Osteoblast (primary cell): ENCODE data around the gene SLBP. TPM values are rescaled to one million over a fixed set of nuclear protein-coding genes. Genes with fewer than 3 reads are reported as not detected.

Source experiments
- DNase-seq: peaks from one replicate; pipeline ENCODE4 v3.0.0; 2011; ENCODE audit warnings: low spot score, mixed read lengths; ENCODE audit not compliant: insufficient read length; ENCODE audit errors: missing footprints
- H2AFZ ChIP-seq: 2 replicates; pipeline ENCODE4 v1.6.0; 2011; ENCODE audit warnings: mild to moderate bottlenecking, low read length
- H3K27ac ChIP-seq: 2 replicates; pipeline ENCODE4 v1.5.1; 2011; ENCODE audit warnings: mild to moderate bottlenecking, low read depth, low read length, moderate library complexity
- H3K27me3 ChIP-seq: 2 replicates; pipeline ENCODE4 v1.6.0; 2012; ENCODE audit warnings: mild to moderate bottlenecking, control low read depth, inconsistent platforms, low read length, moderate library complexity; ENCODE audit not compliant: insufficient read depth
- H3K36me3 ChIP-seq: 2 replicates; pipeline ENCODE4 v1.5.1; 2011; ENCODE audit warnings: mild to moderate bottlenecking, low read length, control low read depth, moderate library complexity; ENCODE audit not compliant: insufficient read depth
- H3K4me1 ChIP-seq: 2 replicates; pipeline ENCODE4 v1.5.1; 2011; ENCODE audit warnings: mild to moderate bottlenecking, low read length, control low read depth, moderate library complexity; ENCODE audit not compliant: insufficient read depth
- H3K4me2 ChIP-seq: 2 replicates; pipeline ENCODE4 v1.6.0; 2011; ENCODE audit warnings: mild to moderate bottlenecking, low read length; ENCODE audit not compliant: insufficient read depth
- H3K4me3 ChIP-seq: fragments of 200-600 bp; sonication (generic); 3 replicates; pipeline ENCODE4 v1.5.1; 2012; ENCODE audit warnings: mild to moderate bottlenecking, low read length, inconsistent platforms; ENCODE audit not compliant: insufficient read depth
- H3K79me2 ChIP-seq: 2 replicates; pipeline ENCODE4 v1.6.0; 2012; ENCODE audit warnings: mild to moderate bottlenecking, low read length, control low read depth, inconsistent platforms; ENCODE audit not compliant: insufficient read depth
- H3K9me3 ChIP-seq: 2 replicates; pipeline ENCODE4 v1.5.1; 2011; ENCODE audit warnings: low read depth, low read length, control low read depth
- H4K20me1 ChIP-seq: 2 replicates; pipeline ENCODE4 v1.6.0; 2012; ENCODE audit warnings: mild to moderate bottlenecking, low read length, control low read depth; ENCODE audit not compliant: insufficient read depth
- total RNA-seq: library from RNA; depleted of rRNA; stranded (reverse); fragments of >200 nt; gene quantifications from 2 replicates; pipeline ENCODE4 v1.2.3, GENCODE V29; 2012
- TF ChIP-seq, protein P1 (sequence below): IDR thresholded peaks from 2 replicates; pipeline ENCODE4 v1.5.1; 2011; ENCODE audit warnings: mild to moderate bottlenecking, low read depth, low read length, moderate library complexity; ENCODE audit errors: extremely low read depth

SLBP gene
- total RNA-seq, 1 donor = 55.7 TPM

DNA sequence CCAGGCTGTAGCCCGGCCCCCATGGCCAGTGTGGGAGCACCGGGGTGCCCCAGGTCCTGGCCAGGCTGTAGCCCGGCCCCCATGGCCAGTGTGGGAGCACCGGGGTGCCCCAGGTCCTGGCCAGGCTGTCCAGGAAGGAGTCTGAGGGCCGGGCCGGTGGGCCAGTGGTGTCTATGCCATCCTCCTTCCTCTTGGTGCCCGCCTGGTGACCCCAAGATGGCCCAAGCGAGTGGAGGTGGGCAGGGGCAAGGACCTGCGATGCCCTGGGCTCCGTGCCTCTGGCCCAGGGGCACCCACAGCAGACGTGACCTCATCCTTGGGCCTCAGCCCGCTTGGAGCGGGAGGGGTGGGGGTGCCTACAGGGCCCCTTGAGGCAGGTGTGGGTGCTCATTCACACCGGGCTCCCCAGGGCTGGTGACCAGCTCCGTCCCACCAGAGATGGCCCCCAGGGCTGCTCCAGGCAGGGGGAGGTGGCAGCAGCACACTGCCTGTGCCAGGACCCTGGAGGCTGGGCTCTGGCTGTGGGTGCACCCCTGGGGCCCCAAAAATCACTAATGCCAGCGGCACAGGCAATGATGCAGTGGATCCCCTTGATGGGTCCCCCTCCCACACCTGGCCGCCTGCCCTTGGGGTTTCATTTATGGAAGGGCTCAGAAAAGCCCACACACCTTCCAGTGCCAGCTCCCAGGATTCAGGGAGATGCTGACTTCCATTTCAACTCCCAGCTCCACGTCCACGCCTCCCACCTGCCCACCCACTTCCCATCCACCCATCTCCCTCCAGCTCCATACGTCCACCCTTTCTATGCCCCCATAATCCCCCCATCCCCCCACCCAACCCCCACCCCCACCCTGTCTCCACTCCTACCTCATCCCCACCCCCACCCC lies 45.0 kb upstream of the SLBP start:
- DNase-seq = no peak
- Histone ChIP-seq H3K4me2 (no peak overlapping the region), H4K20me1 (no peaks in the 10 kb centered on the region), H3K36me3 (no peaks in the 10 kb centered on the region), H3K27ac (no peak overlapping the region), H3K9me3 (no peaks in the 10 kb centered on the region), H2AFZ (no peak overlapping the region), H3K79me2 (no peaks in the 10 kb centered on the region), H3K4me1 (no peaks in the 10 kb centered on the region), H3K4me3 (no peak overlapping the region), H3K27me3 (no peaks in the 10 kb centered on the region)
- TF ChIP-seq, protein P1, sequence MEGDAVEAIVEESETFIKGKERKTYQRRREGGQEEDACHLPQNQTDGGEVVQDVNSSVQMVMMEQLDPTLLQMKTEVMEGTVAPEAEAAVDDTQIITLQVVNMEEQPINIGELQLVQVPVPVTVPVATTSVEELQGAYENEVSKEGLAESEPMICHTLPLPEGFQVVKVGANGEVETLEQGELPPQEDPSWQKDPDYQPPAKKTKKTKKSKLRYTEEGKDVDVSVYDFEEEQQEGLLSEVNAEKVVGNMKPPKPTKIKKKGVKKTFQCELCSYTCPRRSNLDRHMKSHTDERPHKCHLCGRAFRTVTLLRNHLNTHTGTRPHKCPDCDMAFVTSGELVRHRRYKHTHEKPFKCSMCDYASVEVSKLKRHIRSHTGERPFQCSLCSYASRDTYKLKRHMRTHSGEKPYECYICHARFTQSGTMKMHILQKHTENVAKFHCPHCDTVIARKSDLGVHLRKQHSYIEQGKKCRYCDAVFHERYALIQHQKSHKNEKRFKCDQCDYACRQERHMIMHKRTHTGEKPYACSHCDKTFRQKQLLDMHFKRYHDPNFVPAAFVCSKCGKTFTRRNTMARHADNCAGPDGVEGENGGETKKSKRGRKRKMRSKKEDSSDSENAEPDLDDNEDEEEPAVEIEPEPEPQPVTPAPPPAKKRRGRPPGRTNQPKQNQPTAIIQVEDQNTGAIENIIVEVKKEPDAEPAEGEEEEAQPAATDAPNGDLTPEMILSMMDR = no peak

DNA sequence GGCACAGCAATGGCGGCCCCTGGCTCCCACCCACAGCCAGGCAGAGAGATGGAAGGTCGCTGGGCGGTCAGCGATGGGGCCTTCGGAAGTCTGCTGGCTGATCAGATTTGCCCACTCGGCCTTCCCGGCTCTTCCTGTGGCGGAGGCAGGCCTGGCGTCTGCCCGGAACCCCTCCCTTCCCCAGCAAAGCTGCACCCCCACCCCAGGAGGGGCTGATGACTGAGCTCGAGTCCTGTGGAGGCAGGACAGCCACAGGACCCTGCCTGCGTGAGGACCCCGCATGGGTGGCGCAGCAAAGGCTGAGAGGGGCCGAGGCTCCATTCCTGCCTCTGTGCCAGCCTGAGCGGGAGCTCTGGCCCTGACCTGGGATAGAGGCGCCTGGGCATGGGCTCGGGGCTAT lies 44.0 kb upstream of the SLBP start:
- no peak for DNase-seq
- Histone ChIP-seq H3K4me3 (no peak overlapping the region), H3K4me2 (no peak overlapping the region), H3K27me3 (no peaks in the 10 kb centered on the region), H3K27ac (no peak overlapping the region), H3K9me3 (no peaks in the 10 kb centered on the region), H4K20me1 (no peaks in the 10 kb centered on the region), H3K36me3 (no peaks in the 10 kb centered on the region), H3K4me1 (no peaks in the 10 kb centered on the region), H3K79me2 (no peaks in the 10 kb centered on the region), H2AFZ (no peak overlapping the region)
- TF ChIP-seq, protein P1 = no peak

DNA sequence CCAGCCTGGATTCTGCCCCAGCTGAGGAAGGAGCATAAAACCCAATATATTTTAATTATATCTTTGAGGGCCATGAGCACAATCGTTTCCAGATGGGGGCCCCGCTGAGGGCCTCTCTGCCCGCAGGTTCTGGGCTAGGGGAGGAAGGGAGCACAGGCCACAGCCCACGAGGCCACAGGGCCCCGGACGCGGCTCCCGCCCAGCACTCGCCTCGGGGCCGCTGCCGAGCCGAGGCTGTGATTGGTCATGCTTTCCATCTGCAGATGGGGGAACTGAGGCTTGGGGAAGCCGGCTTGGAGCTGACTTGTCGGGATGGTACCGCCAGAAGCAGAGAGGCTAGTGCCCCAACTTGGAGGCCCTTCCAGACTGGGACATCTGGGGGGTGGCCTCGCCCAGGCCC lies 43.2 kb upstream of the SLBP start:
- no peaks in the 10 kb centered on the region for H3K36me3 ChIP-seq
- no peak overlapping the region for H3K4me2 ChIP-seq
- no peaks in the 10 kb centered on the region for H3K27me3 ChIP-seq
- no peaks in the 10 kb centered on the region for H4K20me1 ChIP-seq
- no peaks in the 10 kb centered on the region for H3K9me3 ChIP-seq
- no peaks in the 10 kb centered on the region for H3K4me1 ChIP-seq
- H3K27ac ChIP-seq = no peak overlapping the region
- no peak overlapping the region for H2AFZ ChIP-seq
- no peak for DNase-seq
- H3K4me3 ChIP-seq = no peak overlapping the region
- TF ChIP-seq, protein P1 = no peak
- no peaks in the 10 kb centered on the region for H3K79me2 ChIP-seq

DNA sequence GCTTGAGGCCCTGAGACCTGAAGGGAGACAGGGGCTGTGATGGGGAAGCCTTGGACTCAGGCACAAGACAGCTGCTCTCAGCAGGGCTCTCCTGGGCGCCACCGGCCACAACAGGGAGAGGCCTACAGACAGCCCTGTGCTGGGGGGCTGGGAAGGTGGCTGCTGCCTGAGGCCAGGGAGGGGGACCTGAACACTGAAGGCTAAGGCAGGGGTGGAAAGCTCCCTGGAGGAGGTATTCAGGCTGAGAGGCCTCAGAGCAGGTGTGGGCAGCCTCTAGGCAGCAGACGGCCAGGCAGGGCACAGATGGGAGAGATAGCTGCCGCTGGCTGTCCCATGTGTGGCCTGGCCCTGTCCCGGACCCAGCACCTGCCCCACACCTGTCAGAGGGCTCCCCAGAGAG lies 42.2 kb upstream of the SLBP start:
- H3K9me3 ChIP-seq = no peaks in the 10 kb centered on the region
- DNase-seq = no peak
- no peaks in the 10 kb centered on the region for H3K4me1 ChIP-seq
- H3K36me3 ChIP-seq = no peaks in the 10 kb centered on the region
- H3K27me3 ChIP-seq = no peaks in the 10 kb centered on the region
- H3K4me2 ChIP-seq = no peak overlapping the region
- H3K79me2 ChIP-seq = no peaks in the 10 kb centered on the region
- no peaks in the 10 kb centered on the region for H4K20me1 ChIP-seq
- TF ChIP-seq, protein P1 = no peak
- H2AFZ ChIP-seq = no peak overlapping the region
- no peak overlapping the region for H3K4me3 ChIP-seq
- no peak overlapping the region for H3K27ac ChIP-seq
